HG03139 (cell line): ENCODE results near the gene TSHZ3.

ENCODE experiments used
- ATAC-seq: cut with Tn5 transposase; IDR thresholded peaks from one replicate; pipeline ENCODE4 v1.9.1; 2021; ENCODE audit not compliant: unreplicated experiment

TSHZ3 gene

GRCh38 chr19:31290931-31291590, 58.2 kb downstream of the TSHZ3 start:
- ATAC-seq, result no peak

GRCh38 chr19:31289976-31290375, 59.3 kb downstream of the TSHZ3 start:
- ATAC-seq, result no peak

GRCh38 chr19:31289381-31289880, 59.8 kb downstream of the TSHZ3 start:
- ATAC-seq, result no peak

- ATAC-seq, result no peak
Observed at GRCh38 chr19:31286491-31286890, 62.7 kb downstream of the TSHZ3 start.

GRCh38 chr19:31285744-31286143, 63.5 kb downstream of the TSHZ3 start:
- ATAC-seq, result no peak

- no peak for ATAC-seq
Observed at GRCh38 chr19:31284621-31285020, 64.6 kb downstream of the TSHZ3 start.

GRCh38 chr19:31283701-31284100, 65.5 kb downstream of the TSHZ3 start:
- no peak for ATAC-seq

GRCh38 chr19:31282346-31282745, 66.9 kb downstream of the TSHZ3 start:
- ATAC-seq, result no peak

GRCh38 chr19:31280287-31281006, 68.8 kb downstream of the TSHZ3 start:
- ATAC-seq, result no peak

- no peak for ATAC-seq
Observed at GRCh38 chr19:31279436-31279765, 69.8 kb downstream of the TSHZ3 start.

GRCh38 chr19:31278555-31279435, 70.4 kb downstream of the TSHZ3 start:
- ATAC-seq, result no peak

- no peak for ATAC-seq
Observed at GRCh38 chr19:31277516-31277915, 71.7 kb downstream of the TSHZ3 start.

GRCh38 chr19:31276831-31277230, 72.4 kb downstream of the TSHZ3 start:
- ATAC-seq, result no peak

- ATAC-seq, result no peak
Observed at GRCh38 chr19:31275068-31275334, 74.2 kb downstream of the TSHZ3 start.

- ATAC-seq, result no peak
Observed at GRCh38 chr19:31274251-31275067, 74.8 kb downstream of the TSHZ3 start.

- no peak for ATAC-seq
Observed at GRCh38 chr19:31272583-31273106, 76.6 kb downstream of the TSHZ3 start.

GRCh38 chr19:31271306-31271911, 77.8 kb downstream of the TSHZ3 start:
- ATAC-seq, result no peak

GRCh38 chr19:31270897-31271296, 78.3 kb downstream of the TSHZ3 start:
- no peak for ATAC-seq

GRCh38 chr19:31269425-31270127, 79.7 kb downstream of the TSHZ3 start:
- ATAC-seq, result no peak
